ENCODE results near the gene POLR2M.

DNA sequence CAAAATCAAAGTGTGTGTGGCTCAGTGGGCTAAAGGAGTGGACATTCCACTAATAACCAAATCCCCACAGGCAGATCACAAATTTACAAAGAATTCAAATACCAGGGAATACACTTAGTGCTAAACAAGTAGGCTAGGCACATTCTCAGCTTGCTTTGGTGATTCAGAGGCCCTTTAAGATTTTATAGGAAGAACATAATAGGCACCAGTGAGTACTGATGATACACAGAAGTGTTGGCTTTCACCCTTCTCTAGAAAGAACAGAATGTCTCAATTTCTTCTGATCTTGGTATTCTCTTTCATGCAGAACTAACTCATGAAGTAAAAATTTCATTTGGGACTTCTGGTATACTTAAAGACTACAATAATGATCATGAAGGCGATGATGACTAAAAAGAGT lies 55.0 kb downstream of the POLR2M start:
- TF ChIP-seq EZH2 (IDR thresholded peaks at IDR 0.05; ENCODE audit: borderline replicate concordance, low read length), result no peak
- TF ChIP-seq, protein P1, sequence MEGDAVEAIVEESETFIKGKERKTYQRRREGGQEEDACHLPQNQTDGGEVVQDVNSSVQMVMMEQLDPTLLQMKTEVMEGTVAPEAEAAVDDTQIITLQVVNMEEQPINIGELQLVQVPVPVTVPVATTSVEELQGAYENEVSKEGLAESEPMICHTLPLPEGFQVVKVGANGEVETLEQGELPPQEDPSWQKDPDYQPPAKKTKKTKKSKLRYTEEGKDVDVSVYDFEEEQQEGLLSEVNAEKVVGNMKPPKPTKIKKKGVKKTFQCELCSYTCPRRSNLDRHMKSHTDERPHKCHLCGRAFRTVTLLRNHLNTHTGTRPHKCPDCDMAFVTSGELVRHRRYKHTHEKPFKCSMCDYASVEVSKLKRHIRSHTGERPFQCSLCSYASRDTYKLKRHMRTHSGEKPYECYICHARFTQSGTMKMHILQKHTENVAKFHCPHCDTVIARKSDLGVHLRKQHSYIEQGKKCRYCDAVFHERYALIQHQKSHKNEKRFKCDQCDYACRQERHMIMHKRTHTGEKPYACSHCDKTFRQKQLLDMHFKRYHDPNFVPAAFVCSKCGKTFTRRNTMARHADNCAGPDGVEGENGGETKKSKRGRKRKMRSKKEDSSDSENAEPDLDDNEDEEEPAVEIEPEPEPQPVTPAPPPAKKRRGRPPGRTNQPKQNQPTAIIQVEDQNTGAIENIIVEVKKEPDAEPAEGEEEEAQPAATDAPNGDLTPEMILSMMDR (IDR thresholded peaks at IDR 0.05; ENCODE audit: low read length), result no peak
